Amniotic stem cell (primary cell): ENCODE measurements around the gene TMCC1.
"Not testable (repeated sequence)": the region's sequence is repeated elsewhere in the genome, so short reads cannot be mapped to it uniquely, and the experiment has no call there.

ENCODE experiments used
- DNase-seq: peaks from one replicate; lab custom pipeline; 2025; lab: John Stamatoyannopoulos, UW

The TMCC1 gene

GRCh38 chr3:129893581-129894070 is at the start of gene TMCC1:
TMCC1 (minus strand) TSS chr3:129893711.
- DNase-seq: peak; percentile 62

- DNase-seq: no peak
Observed at GRCh38 chr3:129943020-129943419, 49.5 kb upstream of the TMCC1 start.

GRCh38 chr3:129942296-129942695 is 48.8 kb upstream of the TMCC1 start:
- peak; percentile 2 for DNase-seq

GRCh38 chr3:129940086-129940485 is 46.6 kb upstream of the TMCC1 start:
- no peak for DNase-seq

- DNase-seq: no peak
Observed at GRCh38 chr3:129938140-129938930, 44.8 kb upstream of the TMCC1 start.

- no peak for DNase-seq
Observed at GRCh38 chr3:129937717-129938116, 44.2 kb upstream of the TMCC1 start.

- DNase-seq: no peak
Observed at GRCh38 chr3:129936757-129937156, 43.2 kb upstream of the TMCC1 start.

GRCh38 chr3:129934234-129935123 is 41.0 kb upstream of the TMCC1 start:
- no peak for DNase-seq

GRCh38 chr3:129933471-129933870 is 40.0 kb upstream of the TMCC1 start:
- DNase-seq: no peak

GRCh38 chr3:129929383-129929782 is 35.9 kb upstream of the TMCC1 start:
- DNase-seq: no peak

- DNase-seq: no peak
Observed at GRCh38 chr3:129927072-129927471, 33.6 kb upstream of the TMCC1 start.

GRCh38 chr3:129919806-129920205 is 26.3 kb upstream of the TMCC1 start:
- no peak for DNase-seq

- no peak for DNase-seq
Observed at GRCh38 chr3:129919357-129919756, 25.8 kb upstream of the TMCC1 start.

- DNase-seq: no peak
Observed at GRCh38 chr3:129918461-129918860, 24.9 kb upstream of the TMCC1 start.

GRCh38 chr3:129917423-129918007 is 24.0 kb upstream of the TMCC1 start:
- no peak for DNase-seq

GRCh38 chr3:129913618-129914017 is 20.1 kb upstream of the TMCC1 start:
- no peak for DNase-seq

GRCh38 chr3:129911261-129911861 is 17.9 kb upstream of the TMCC1 start:
- DNase-seq: no peak

- not testable (repeated sequence) for DNase-seq
Observed at GRCh38 chr3:129909235-129909634, 15.7 kb upstream of the TMCC1 start.

GRCh38 chr3:129908417-129908816 is 14.9 kb upstream of the TMCC1 start:
- no peak for DNase-seq

GRCh38 chr3:129901272-129901671 is 7.8 kb upstream of the TMCC1 start:
- not testable (repeated sequence) for DNase-seq

- no peak for DNase-seq
Observed at GRCh38 chr3:129897026-129897425, 3.5 kb upstream of the TMCC1 start.
